ENCODE data around the gene SLC11A1.

Gene SLC11A1

GRCh38 chr2:218383892-218384519 lies 1.9 kb downstream of the SLC11A1 start:
- ChIA-PET POLR2A (no interaction called here), CTCF (interaction anchor here (1.0 to 2.8 kb wide), 7 partner anchors 10 to 82 kb away, joined by 3 to 8 read pairs (median 6); partner anchors contain the start of gene CATIP)
- no peak for TF ChIP-seq CTCF (IDR thresholded peaks at IDR 0.05; ENCODE audit: control extremely low read depth, extremely low read depth, low read depth, missing control alignments)
- DNase-seq (ENCODE audit: extremely low spot score): no peak

- ChIA-PET CTCF (interaction anchor here (1.0 to 2.8 kb wide), 5 partner anchors 9 to 113 kb away, joined by 3 to 8 read pairs (median 5); partner anchors contain the start of gene CATIP), POLR2A (no interaction called here)
- no peak for DNase-seq (ENCODE audit: extremely low spot score)
- TF ChIP-seq CTCF (IDR thresholded peaks at IDR 0.05; ENCODE audit: control extremely low read depth, extremely low read depth, low read depth, missing control alignments): no peak
Measured at GRCh38 chr2:218384975-218385374, 2.9 kb downstream of the SLC11A1 start.

GRCh38 chr2:218386505-218387368 lies 4.7 kb downstream of the SLC11A1 start:
- POLR2A ChIA-PET: no interaction called here
- no peak for DNase-seq (ENCODE audit: extremely low spot score)
- CTCF ChIA-PET: interaction anchor here (1.3 to 2.8 kb wide), 4 partner anchors 9 to 85 kb away, joined by 3 to 8 read pairs (median 6); partner anchors contain the start of gene CATIP
- no peak for TF ChIP-seq CTCF (IDR thresholded peaks at IDR 0.05; ENCODE audit: control extremely low read depth, extremely low read depth, low read depth, missing control alignments)

- no peak for DNase-seq (ENCODE audit: extremely low spot score)
- TF ChIP-seq CTCF (IDR thresholded peaks at IDR 0.05; ENCODE audit: control extremely low read depth, extremely low read depth, low read depth, missing control alignments): no peak
- ChIA-PET CTCF (interaction anchor here (1.4 to 1.6 kb wide), 3 partner anchors 8 to 86 kb away, joined by 3 to 6 read pairs (median 3); no protein-coding TSS in a partner anchor), POLR2A (no interaction called here)
Measured at GRCh38 chr2:218387369-218388194, 5.5 kb downstream of the SLC11A1 start.

GRCh38 chr2:218389333-218390150 lies 7.5 kb downstream of the SLC11A1 start:
- CTCF ChIA-PET: interaction anchor here (1.2 to 1.4 kb wide), 4 partner anchors 20 to 905 kb away, joined by 3 to 5 read pairs (median 4); partner anchors contain the start of gene TMBIM1
- DNase-seq (ENCODE audit: extremely low spot score): no peak
- POLR2A ChIA-PET: no interaction called here
- no peak for TF ChIP-seq CTCF (IDR thresholded peaks at IDR 0.05; ENCODE audit: control extremely low read depth, extremely low read depth, low read depth, missing control alignments)
